Upper lobe of left lung (tissue), 4 donors: ENCODE measurements around the gene B4GALNT3.

Experiments
- POLR2A ChIP-seq, 4 donors: fragments of 450-650 bp; IDR thresholded peaks; one replicate each; pipeline ENCODE4 v1.5.1; 2016 to 2017; ENCODE audit warnings: antibody characterized with exemption in 4 of 4, mild to moderate bottlenecking in 2 of 4
- POLR2AphosphoS5 ChIP-seq, 2 donors: sonication (generic); formaldehyde crosslinking; IDR thresholded peaks; one replicate each; pipeline ENCODE4 v1.5.1; 2017; ENCODE audit warnings: antibody characterized with exemption in 2 of 2

DNA sequence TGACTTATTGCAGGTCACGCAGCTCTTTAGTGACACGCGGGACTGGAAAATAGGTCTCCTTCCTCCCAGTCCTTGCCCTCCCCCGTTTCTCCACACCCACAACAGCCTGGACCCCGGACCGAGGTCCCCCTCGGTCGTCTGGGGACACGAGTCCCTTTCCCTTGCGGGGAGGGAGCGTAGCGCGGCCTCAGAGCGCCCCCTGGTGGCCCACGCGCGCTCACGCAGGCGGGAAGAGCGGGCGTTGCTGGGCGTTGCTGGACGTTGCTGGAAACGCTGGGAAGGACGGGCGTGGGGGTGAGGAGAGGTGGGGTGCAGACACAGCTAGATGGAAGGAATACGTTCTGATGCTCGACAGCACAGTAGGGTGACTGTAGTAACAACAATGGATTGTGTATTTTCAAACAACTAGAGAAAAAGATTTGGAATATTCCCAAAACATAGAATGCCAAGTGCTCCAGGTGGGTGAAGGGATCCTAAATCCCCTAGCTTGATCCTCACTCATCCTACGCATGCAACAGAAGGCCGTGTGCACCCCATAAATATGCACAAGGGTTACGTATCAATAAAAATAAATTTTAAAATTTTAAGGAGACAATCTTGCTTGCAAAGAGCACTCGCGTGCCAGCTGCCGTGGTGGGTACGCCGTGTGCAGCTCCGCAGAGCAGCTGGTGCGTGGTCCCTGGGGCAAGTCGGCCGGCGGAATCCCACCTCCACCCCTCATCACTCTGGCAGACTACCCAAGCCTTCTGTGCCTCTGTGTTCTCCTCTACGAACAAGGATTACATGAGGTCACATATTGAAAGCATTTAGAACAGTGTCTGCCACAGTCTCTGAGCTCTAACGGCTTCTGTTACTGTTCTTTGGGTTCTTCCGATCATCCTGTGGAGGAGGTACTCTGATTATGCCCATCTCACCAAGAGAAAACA is 87.4 kb downstream of the B4GALNT3 start:
- TF ChIP-seq POLR2A (IDR thresholded peaks at IDR 0.05) = no peak
- no peak for TF ChIP-seq POLR2AphosphoS5 (IDR thresholded peaks at IDR 0.05)
